Stimulated activated CD8-positive, alpha-beta memory T cell treated with anti-CD3 and anti-CD28 coated beads, Interleukin-12 subunit alpha, Interleukin-12 subunit beta, amount 100 ng/mL, for 24 hours (primary cell): ENCODE measurements around the gene DBN1.
"Not testable (repeated sequence)": the region's sequence is repeated elsewhere in the genome, so short reads cannot be mapped to it uniquely, and the experiment has no call there.

Experiments used
- DNase-seq: peaks from one replicate; pipeline ENCODE4 v3.0.0-alpha.2; 2020; ENCODE audit errors: extremely low read depth

DBN1 gene

GRCh38 chr5:177490992-177491391 is 17.6 kb upstream of the DBN1 start:
- DNase-seq: no peak

GRCh38 chr5:177490311-177490991 is 17.0 kb upstream of the DBN1 start:
- DNase-seq: no peak

GRCh38 chr5:177489119-177489716 is 15.8 kb upstream of the DBN1 start:
- DNase-seq: no peak

- DNase-seq: no peak
These were observed 14.5 kb upstream of the DBN1 start for GRCh38 chr5:177487975-177488374.

GRCh38 chr5:177487144-177487543 is 13.7 kb upstream of the DBN1 start:
- no peak for DNase-seq

GRCh38 chr5:177486256-177486655 is 12.8 kb upstream of the DBN1 start:
- no peak for DNase-seq

GRCh38 chr5:177485753-177486152 is 12.3 kb upstream of the DBN1 start:
- DNase-seq: not testable (repeated sequence)

GRCh38 chr5:177484902-177485549 is 11.6 kb upstream of the DBN1 start:
- no peak for DNase-seq

- no peak for DNase-seq
These were observed 10.8 kb upstream of the DBN1 start for GRCh38 chr5:177483994-177484901.

- no peak for DNase-seq
These were observed 9.6 kb upstream of the DBN1 start for GRCh38 chr5:177483042-177483441.

GRCh38 chr5:177482359-177482795 is 8.9 kb upstream of the DBN1 start:
- DNase-seq: no peak

- DNase-seq: no peak
These were observed 6.3 kb upstream of the DBN1 start for GRCh38 chr5:177479774-177480173.

GRCh38 chr5:177478711-177479646 is 5.5 kb upstream of the DBN1 start:
- no peak for DNase-seq

- no peak for DNase-seq
These were observed 4.5 kb upstream of the DBN1 start for GRCh38 chr5:177477701-177478477.

- DNase-seq: no peak
These were observed 3.2 kb upstream of the DBN1 start for GRCh38 chr5:177476531-177477233.

- no peak for DNase-seq
These were observed 2.4 kb upstream of the DBN1 start for GRCh38 chr5:177475563-177476427.

- DNase-seq: no peak
These were observed 1.6 kb upstream of the DBN1 start for GRCh38 chr5:177474846-177475562.

GRCh38 chr5:177474002-177474476 is 605 bp upstream of the DBN1 start:
- no peak for DNase-seq
